IMR-90 (cell line): Measurements from ENCODE around the gene ACACA. TPM values are rescaled to one million over a fixed set of nuclear protein-coding genes. Genes with fewer than 3 reads are reported as not detected.

Source experiments
- ATAC-seq: fragments of 200-7000 bp; cut with Tn5 transposase; 2 replicates; pipeline ENCODE4 v1.9.1; 2020; ENCODE audit warnings: low read depth, mild to moderate bottlenecking, moderate library complexity
- BruUV-seq: library from RNA; stranded (reverse); fragments of 400-500 nt; replicated peaks from 2 replicates; lab custom pipeline; 2021; lab: Mats Ljungman, UMichigan
- CTCF ChIA-PET: fragments of 300-600 bp; formaldehyde crosslinking; extraction: SDS; loops from one replicate; lab custom pipeline; 2021; ENCODE audit warnings: antibody characterized with exemption; lab: Yijun Ruan, JAX
- POLR2A ChIA-PET: fragments of 300-600 bp; sonication (Branson Sonifier 250); formaldehyde crosslinking; loops from one replicate; lab custom pipeline; 2022; ENCODE audit warnings: antibody characterized with exemption; ENCODE audit not compliant: unreplicated experiment; lab: Charles Lee
- DNase-seq: peaks from one replicate; pipeline ENCODE4 v3.0.0; 2013
- H2AFZ ChIP-seq: replicated peaks from 2 replicates; pipeline ENCODE3; 2013; ENCODE audit warnings: low read length, mild to moderate bottlenecking; ENCODE audit not compliant: poor library complexity
- H2AK5ac ChIP-seq: 2 replicates; pipeline ENCODE4 v1.6.1; 2013; ENCODE audit warnings: low read depth, low read length, inconsistent platforms
- H2AK9ac ChIP-seq: replicated peaks from 2 replicates; pipeline ENCODE3; 2013; ENCODE audit warnings: mild to moderate bottlenecking, low read depth, low read length, moderate library complexity; ENCODE audit not compliant: poor library complexity
- H2BK120ac ChIP-seq: 2 replicates; pipeline ENCODE4 v1.6.1; 2013; ENCODE audit warnings: low read depth, low read length, inconsistent platforms
- H2BK15ac ChIP-seq: 3 replicates; pipeline ENCODE4 v1.6.1; 2013; ENCODE audit warnings: low read depth, low read length, inconsistent platforms
- H2BK20ac ChIP-seq: 2 replicates; pipeline ENCODE4 v1.6.1; 2013; ENCODE audit warnings: low read depth, mild to moderate bottlenecking, inconsistent platforms, low read length, moderate library complexity
- H2BK5ac ChIP-seq: 2 replicates; pipeline ENCODE4 v1.6.1; 2013; ENCODE audit warnings: mild to moderate bottlenecking, low read depth, low read length, inconsistent platforms; ENCODE audit not compliant: poor library complexity, severe bottlenecking
- H3K14ac ChIP-seq: replicated peaks from 2 replicates; pipeline ENCODE4 v1.6.1; 2013; ENCODE audit warnings: low read depth, low read length, inconsistent platforms
- H3K18ac ChIP-seq: 2 replicates; pipeline ENCODE4 v1.6.1; 2013; ENCODE audit warnings: low read depth, low read length, control low read depth
- H3K23ac ChIP-seq: 2 replicates; pipeline ENCODE4 v1.6.1; 2013; ENCODE audit warnings: low read depth, low read length, inconsistent platforms
- H3K27ac ChIP-seq: 2 replicates; pipeline ENCODE4 v1.5.1; 2013; ENCODE audit warnings: mild to moderate bottlenecking, control low read depth, low read length; ENCODE audit not compliant: insufficient read depth
- H3K27me3 ChIP-seq: 2 replicates; pipeline ENCODE4 v1.6.1; 2013; ENCODE audit warnings: low read length; ENCODE audit not compliant: control insufficient read depth, insufficient read depth
- H3K36me3 ChIP-seq: 2 replicates; pipeline ENCODE4 v1.6.1; 2013; ENCODE audit warnings: low read length, mixed read lengths; ENCODE audit not compliant: control insufficient read depth, insufficient read depth
- H3K4ac ChIP-seq: 2 replicates; pipeline ENCODE4 v1.6.1; 2013; ENCODE audit warnings: low read depth, low read length, inconsistent platforms
- H3K4me1 ChIP-seq: 2 replicates; pipeline ENCODE4 v1.6.1; 2013; ENCODE audit warnings: low read length, mixed read lengths; ENCODE audit not compliant: control insufficient read depth, insufficient read depth
- H3K4me2 ChIP-seq: 2 replicates; pipeline ENCODE4 v1.6.1; 2013; ENCODE audit warnings: low read depth, mild to moderate bottlenecking, control low read depth, low read length, moderate library complexity
- H3K4me3 ChIP-seq: 2 replicates; pipeline ENCODE4 v1.5.1; 2013; ENCODE audit warnings: low read depth, mild to moderate bottlenecking, control low read depth, low read length, moderate library complexity; ENCODE audit not compliant: insufficient read depth
- H3K56ac ChIP-seq: 2 replicates; pipeline ENCODE4 v1.6.1; 2013; ENCODE audit warnings: low read length, inconsistent platforms; ENCODE audit not compliant: insufficient read depth; ENCODE audit errors: extremely low read depth
- H3K79me1 ChIP-seq, 2 experiments: 2 replicates each; pipeline ENCODE4 v1.6.1; 2013; ENCODE audit warnings: low read length in 2 of 2, inconsistent platforms in 1 of 2, low read depth in 1 of 2
- H3K9ac ChIP-seq: 2 replicates; pipeline ENCODE4 v1.6.1; 2013; ENCODE audit warnings: low read depth, low read length, control low read depth
- H3K9me1 ChIP-seq: 2 replicates; pipeline ENCODE4 v1.6.1; 2013; ENCODE audit warnings: low read length, inconsistent platforms; ENCODE audit not compliant: insufficient read depth
- H3K9me3 ChIP-seq: 2 replicates; pipeline ENCODE4 v1.6.1; 2013; ENCODE audit warnings: low read length; ENCODE audit not compliant: control insufficient read depth, insufficient read depth
- H4K20me1 ChIP-seq: 2 replicates; pipeline ENCODE4 v1.6.1; 2013; ENCODE audit warnings: low read length, inconsistent platforms; ENCODE audit not compliant: insufficient read depth
- H4K5ac ChIP-seq: 2 replicates; pipeline ENCODE4 v1.6.1; 2013; ENCODE audit warnings: mild to moderate bottlenecking, low read depth, low read length, control low read depth
- H4K8ac ChIP-seq, 2 experiments: 2 replicates each; pipeline ENCODE4 v1.6.1; 2013; ENCODE audit warnings: low read depth in 2 of 2, low read length in 2 of 2, control low read depth in 1 of 2, inconsistent platforms in 1 of 2
- H4K91ac ChIP-seq: 2 replicates; pipeline ENCODE4 v1.6.1; 2013; ENCODE audit warnings: low read depth, low read length, inconsistent platforms; ENCODE audit not compliant: insufficient read depth
- BHLHE40 ChIP-seq: fragments of 150-350 bp; IDR thresholded peaks from 2 replicates; pipeline ENCODE4 v1.6.1; 2016; ENCODE audit warnings: mild to moderate bottlenecking, low read depth, low read length
- CEBPB ChIP-seq: IDR thresholded peaks from 2 replicates; pipeline ENCODE4 v1.6.1; 2012; ENCODE audit warnings: low read depth, low read length, improper control_type of control experiment
- MAFK ChIP-seq: IDR thresholded peaks from 2 replicates; pipeline ENCODE4 v1.6.1; 2012; ENCODE audit warnings: low read depth, low read length, improper control_type of control experiment
- MXI1 ChIP-seq: IDR thresholded peaks from 2 replicates; pipeline ENCODE4 v1.6.1; 2012; ENCODE audit warnings: low read depth, mild to moderate bottlenecking, low read length, moderate library complexity, borderline replicate concordance
- RAD21 ChIP-seq: IDR thresholded peaks from 2 replicates; pipeline ENCODE4 v1.6.1; 2012; ENCODE audit warnings: low read length, improper control_type of control experiment
- WGBS, 2 experiments: methylation state at CpG; one replicate each; pipeline versions ENCODE4 v1.1.5 to v1.1.7; 2013; ENCODE audit warnings: missing lambda C conversion rate in 2 of 2; ENCODE audit not compliant: insufficient read length in 1 of 2; ENCODE audit errors: extremely low coverage in 2 of 2; 5-methylcytosine and 5-hydroxymethylcytosine counted together
- dilution Hi-C: fragments of 300-500 bp; cut with HindIII; formaldehyde crosslinking; loops from one replicate; pipeline ENCODE4 v1.14.3; 2018; ENCODE audit warnings: low sequenced_read_pairs; ENCODE audit not compliant: unreplicated experiment
- in situ Hi-C: fragments of 300-500 bp; cut with MboI; formaldehyde crosslinking; loops from 3 replicates; pipeline ENCODE4 v1.14.3; 2019; ENCODE audit warnings: low sequenced_read_pairs, inconsistent platforms, mixed read lengths
- intact Hi-C: fragments of 100-400 bp; cut with micrococcal nuclease; formaldehyde crosslinking; loops from 2 replicates; pipeline ENCODE4 v1.10.0; 2022
- polyA plus RNA-seq, 3 experiments: library from polyadenylated mRNA; depleted of rRNA; stranded (reverse); fragments of >200 nt; gene quantifications; 2 replicates each; pipeline ENCODE4 v1.2.3, GENCODE V29; 2012; ENCODE audit warnings: low replicate concordance in 1 of 3
- total RNA-seq: library from RNA; depleted of rRNA; stranded (reverse); fragments of >200 nt; gene quantifications from 2 replicates; pipeline ENCODE4 v1.2.3, GENCODE V29; 2012
- TF ChIP-seq, protein P1 (sequence below): fragments of 150-350 bp; IDR thresholded peaks from 2 replicates; pipeline ENCODE4 v1.6.1; 2016; ENCODE audit warnings: low read depth, mild to moderate bottlenecking, low read length, moderate library complexity, borderline replicate concordance

ACACA gene
- total and polyA plus RNA-seq, 2 of the 4 experiments (the other 2 are of a cell fraction) = 21.3 to 39.1 TPM

DNA sequence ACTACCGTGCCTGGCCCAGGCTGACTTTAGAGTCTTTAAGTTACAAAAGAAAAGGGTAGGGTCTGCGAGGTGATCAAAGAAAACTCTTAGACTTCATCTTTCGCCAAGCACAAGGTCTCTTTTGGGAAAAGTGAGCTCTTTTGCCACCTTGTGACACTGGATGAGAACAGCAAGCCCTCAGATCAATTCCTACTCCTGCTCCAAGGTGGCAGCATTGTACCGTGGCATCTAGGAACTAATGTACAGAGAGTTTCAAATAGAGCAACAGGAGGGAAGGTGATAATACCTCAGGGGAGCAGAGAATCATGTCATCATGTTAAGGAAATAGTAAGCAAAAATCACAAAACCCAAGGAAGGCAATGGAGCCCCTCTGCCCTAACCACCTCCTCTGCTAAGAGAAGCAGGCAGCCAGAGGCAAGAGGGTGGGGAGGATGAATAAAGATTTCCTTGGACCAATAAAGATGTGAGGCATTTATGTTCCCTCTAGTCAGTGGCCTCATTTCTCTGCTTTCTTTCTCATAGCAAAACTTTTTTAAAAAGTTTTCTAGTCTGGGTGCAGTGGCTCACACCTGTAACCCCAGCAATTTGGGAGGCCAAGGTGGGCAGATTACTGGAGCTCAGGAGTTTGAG lies 33.0 kb downstream of the ACACA start (continued):
- no peak for TF ChIP-seq MXI1
- TF ChIP-seq RAD21 = peak; percentile 100

DNA sequence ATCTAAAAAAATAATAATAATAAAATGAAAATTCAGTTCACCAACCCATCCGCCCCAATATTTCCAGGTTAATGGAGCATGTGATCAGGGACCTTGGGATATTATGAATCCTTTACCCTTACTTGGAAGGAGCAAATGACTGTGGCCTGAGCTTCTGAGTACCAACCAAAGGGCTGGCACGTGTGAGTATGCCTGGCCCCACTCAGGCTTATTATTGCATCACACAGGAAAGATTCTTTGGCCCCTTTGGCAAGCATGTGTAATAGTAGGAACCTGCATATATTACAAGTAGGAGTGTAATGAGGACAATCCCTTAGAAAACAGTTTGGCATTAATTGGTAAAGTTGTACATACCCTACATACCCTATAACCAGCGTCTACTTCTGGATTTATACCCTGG lies 38.1 kb downstream of the ACACA start:
- dilution Hi-C loops (no loop called here), intact Hi-C loops (no loop called here), in situ Hi-C loops (no loop called here)
- peaks cover 1% of the 10 kb centered on the region; the same call in 1 of the 2 replicates for H3K4me1 ChIP-seq
- no peak for TF ChIP-seq MAFK
- TF ChIP-seq CEBPB = peak; percentile 87
- TF ChIP-seq BHLHE40 = peak; percentile 26; the same call in 1 of the 2 replicates
- TF ChIP-seq, protein P1, sequence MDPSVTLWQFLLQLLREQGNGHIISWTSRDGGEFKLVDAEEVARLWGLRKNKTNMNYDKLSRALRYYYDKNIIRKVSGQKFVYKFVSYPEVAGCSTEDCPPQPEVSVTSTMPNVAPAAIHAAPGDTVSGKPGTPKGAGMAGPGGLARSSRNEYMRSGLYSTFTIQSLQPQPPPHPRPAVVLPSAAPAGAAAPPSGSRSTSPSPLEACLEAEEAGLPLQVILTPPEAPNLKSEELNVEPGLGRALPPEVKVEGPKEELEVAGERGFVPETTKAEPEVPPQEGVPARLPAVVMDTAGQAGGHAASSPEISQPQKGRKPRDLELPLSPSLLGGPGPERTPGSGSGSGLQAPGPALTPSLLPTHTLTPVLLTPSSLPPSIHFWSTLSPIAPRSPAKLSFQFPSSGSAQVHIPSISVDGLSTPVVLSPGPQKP = no peak
- CTCF ChIA-PET = no interaction called here
- no peak overlapping the region for H3K14ac ChIP-seq
- WGBS, 2 experiments = no CpG with 5 or more reads among the region's 3 CpGs
- no peak overlapping the region for H2BK120ac ChIP-seq
- H2BK5ac ChIP-seq = no peak overlapping the region
- H3K9me3 ChIP-seq = no peaks in the 10 kb centered on the region
- no peak overlapping the region for H2BK20ac ChIP-seq
- H3K4ac ChIP-seq = no peak overlapping the region
- H3K4me3 ChIP-seq = no peak overlapping the region
- peaks cover 0 to 7% of the 10 kb centered on the region in 2 experiments; a peak in 2 of 4 replicates for H3K79me1 ChIP-seq
- no peaks in the 10 kb centered on the region for H3K27me3 ChIP-seq
- H4K91ac ChIP-seq = no peak overlapping the region
- H3K27ac ChIP-seq = no peak overlapping the region
- ATAC-seq (no peak), DNase-seq (peak; percentile 38)
- H4K5ac ChIP-seq = no peak overlapping the region
- H4K8ac ChIP-seq = no peak overlapping the region
- no peaks in the 10 kb centered on the region for H3K36me3 ChIP-seq
- no peak overlapping the region for H3K9ac ChIP-seq
- H3K56ac ChIP-seq = no peak overlapping the region
- no peak overlapping the region for H3K4me2 ChIP-seq
- H2BK15ac ChIP-seq = no peak overlapping the region
- peak overlapping the region; percentile 26 for H2AFZ ChIP-seq
- no TSS peak for BruUV-seq
- no peak overlapping the region for H2AK9ac ChIP-seq
- H2AK5ac ChIP-seq = no peak overlapping the region
- H3K23ac ChIP-seq = no peak overlapping the region
- POLR2A ChIA-PET = no interaction called here
- no peaks in the 10 kb centered on the region for H3K9me1 ChIP-seq
- H3K18ac ChIP-seq = no peak overlapping the region
- no peaks in the 10 kb centered on the region for H4K20me1 ChIP-seq
